ENCODE measurements around the gene BTBD9.

The BTBD9 gene

GRCh38 chr6:38638941-38639497, 710 bp downstream of the BTBD9 start:
- H3K27ac ChIP-seq (ENCODE audit: low read length) = peak overlapping the region; percentile 55; the same call in 1 of the 2 replicates
- no peaks in the 10 kb centered on the region for H3K36me3 ChIP-seq (ENCODE audit: insufficient read depth, low read length)
- H2AFZ ChIP-seq (ENCODE audit: low read depth, low read length) = peak overlapping the region; percentile 97
- no peaks in the 10 kb centered on the region for H3K9me3 ChIP-seq (ENCODE audit: insufficient read depth, low read length, severe bottlenecking)
- peak; percentile 60 for ATAC-seq (ENCODE audit: insufficient read depth, low read depth)
- H3K9ac ChIP-seq (ENCODE audit: low read depth, low read length) = peak overlapping the region; percentile 66
- H3K4me1 ChIP-seq (ENCODE audit: insufficient read depth, low read length) = peaks cover 27% of the 10 kb centered on the region
- peaks cover 6% of the 10 kb centered on the region for H3K27me3 ChIP-seq (ENCODE audit: insufficient read depth, low read length, poor library complexity)
- peak overlapping the region; percentile 77 for H3K4me2 ChIP-seq (ENCODE audit: insufficient read depth, low read length)
- no peaks in the 10 kb centered on the region for H3K79me2 ChIP-seq (ENCODE audit: insufficient read depth, low read length)
- peak overlapping the region; percentile 60 to 94 for H3K4me3 ChIP-seq (ENCODE audit: low read depth in 1 of 2, low read length in 2 of 2)
- DNase-seq = no peak
- no peaks in the 10 kb centered on the region for H4K20me1 ChIP-seq (ENCODE audit: insufficient read depth, low read length)
- TF ChIP-seq CTCF (IDR thresholded peaks at IDR 0.05; ENCODE audit: borderline replicate concordance, extremely low read depth, low read length, poor library complexity, severe bottlenecking) (no peak), EZH2 (IDR thresholded peaks at IDR 0.05; ENCODE audit: borderline replicate concordance, low read depth, low read length, severe bottlenecking) (no peak)

GRCh38 chr6:38637756-38638155, 2.0 kb downstream of the BTBD9 start:
- H3K79me2 ChIP-seq (ENCODE audit: insufficient read depth, low read length) = no peaks in the 10 kb centered on the region
- H3K4me3 ChIP-seq (ENCODE audit: low read depth in 1 of 2, low read length in 2 of 2) = no peak overlapping the region

GRCh38 chr6:38636027-38636426, 3.7 kb downstream of the BTBD9 start:
- Histone ChIP-seq H3K27ac (ENCODE audit: low read length) (no peak overlapping the region), H3K36me3 (ENCODE audit: insufficient read depth, low read length) (no peaks in the 10 kb centered on the region)
- ATAC-seq (ENCODE audit: insufficient read depth, low read depth) = no peak

More at GRCh38 chr6:38637756-38638155, 2.0 kb downstream of the BTBD9 start:
- ATAC-seq (ENCODE audit: insufficient read depth, low read depth) (no peak), DNase-seq (no peak)
- no peak overlapping the region for H2AFZ ChIP-seq (ENCODE audit: low read depth, low read length)
- H3K4me2 ChIP-seq (ENCODE audit: insufficient read depth, low read length) = no peak overlapping the region
- no peaks in the 10 kb centered on the region for H4K20me1 ChIP-seq (ENCODE audit: insufficient read depth, low read length)
- H3K9me3 ChIP-seq (ENCODE audit: insufficient read depth, low read length, severe bottlenecking) = no peaks in the 10 kb centered on the region
- peaks cover 6% of the 10 kb centered on the region for H3K27me3 ChIP-seq (ENCODE audit: insufficient read depth, low read length, poor library complexity)
- TF ChIP-seq EZH2 (IDR thresholded peaks at IDR 0.05; ENCODE audit: borderline replicate concordance, low read depth, low read length, severe bottlenecking) (no peak), CTCF (IDR thresholded peaks at IDR 0.05; ENCODE audit: borderline replicate concordance, extremely low read depth, low read length, poor library complexity, severe bottlenecking) (no peak)
- H3K9ac ChIP-seq (ENCODE audit: low read depth, low read length) = no peak overlapping the region
- H3K27ac ChIP-seq (ENCODE audit: low read length) = no peak overlapping the region
- H3K4me1 ChIP-seq (ENCODE audit: insufficient read depth, low read length) = peaks cover 27% of the 10 kb centered on the region
- H3K36me3 ChIP-seq (ENCODE audit: insufficient read depth, low read length) = no peaks in the 10 kb centered on the region

More at GRCh38 chr6:38636027-38636426, 3.7 kb downstream of the BTBD9 start:
- no peak overlapping the region for H2AFZ ChIP-seq (ENCODE audit: low read depth, low read length)
- H3K4me2 ChIP-seq (ENCODE audit: insufficient read depth, low read length) = no peak overlapping the region
- no peaks in the 10 kb centered on the region for H3K79me2 ChIP-seq (ENCODE audit: insufficient read depth, low read length)
- no peaks in the 10 kb centered on the region for H4K20me1 ChIP-seq (ENCODE audit: insufficient read depth, low read length)
- peaks cover 6% of the 10 kb centered on the region for H3K27me3 ChIP-seq (ENCODE audit: insufficient read depth, low read length, poor library complexity)
- no peaks in the 10 kb centered on the region for H3K9me3 ChIP-seq (ENCODE audit: insufficient read depth, low read length, severe bottlenecking)
- H3K4me1 ChIP-seq (ENCODE audit: insufficient read depth, low read length) = peaks cover 23% of the 10 kb centered on the region
- no peak overlapping the region for H3K9ac ChIP-seq (ENCODE audit: low read depth, low read length)
- TF ChIP-seq EZH2 (IDR thresholded peaks at IDR 0.05; ENCODE audit: borderline replicate concordance, low read depth, low read length, severe bottlenecking) (no peak), CTCF (IDR thresholded peaks at IDR 0.05; ENCODE audit: borderline replicate concordance, extremely low read depth, low read length, poor library complexity, severe bottlenecking) (no peak)
- H3K4me3 ChIP-seq (ENCODE audit: low read depth in 1 of 2, low read length in 2 of 2) = no peak overlapping the region
- DNase-seq = no peak

Data from DND-41 (cell line).